HCT116 (cell line): ENCODE measurements around the gene GTPBP10.

ENCODE experiments used
- EGR1 ChIP-seq: IDR thresholded peaks from 2 replicates; pipeline ENCODE4 v1.6.1; 2012; ENCODE audit warnings: low read depth
- EZH2 ChIP-seq: fragments of 200-600 bp; sonication (generic); IDR thresholded peaks from 2 replicates; pipeline ENCODE4 v1.6.1; 2017; ENCODE audit warnings: antibody characterized with exemption, mixed run types
- EZH2phosphoT487 ChIP-seq: fragments of 200-600 bp; IDR thresholded peaks from 2 replicates; pipeline ENCODE4 v1.6.1; 2018; ENCODE audit warnings: antibody characterized with exemption, borderline replicate concordance
- FOSL1 ChIP-seq: IDR thresholded peaks from 2 replicates; pipeline ENCODE4 v1.6.1; 2012; ENCODE audit warnings: low read depth
- POLR2A ChIP-seq: IDR thresholded peaks from 2 replicates; pipeline ENCODE4 v1.7.0; 2011; ENCODE audit warnings: borderline replicate concordance; ENCODE audit not compliant: insufficient read depth, insufficient read length; ENCODE audit errors: extremely low read depth
- POLR2AphosphoS5 ChIP-seq: IDR thresholded peaks from 2 replicates; pipeline ENCODE4 v1.6.1; 2011; ENCODE audit warnings: mild to moderate bottlenecking, low read depth, low read length, moderate library complexity
- TF ChIP-seq, protein P1 (sequence below): IDR thresholded peaks from 2 replicates; pipeline ENCODE4 v1.6.1; 2012; ENCODE audit warnings: low read depth
- TF ChIP-seq, protein P2 (sequence below): IDR thresholded peaks from 2 replicates; pipeline ENCODE4 v1.6.1; 2012
- TF ChIP-seq, protein P3 (sequence below), 3 experiments: fragments of 200-600 bp in 1 of 3; sonication (generic) in 1 of 3; IDR thresholded peaks in 2 of 3; conservative IDR thresholded peaks in 1 of 3; 2 replicates each; pipeline ENCODE4 v1.5.1; 2012 to 2017; ENCODE audit warnings: low read depth in 2 of 3, low read length in 2 of 3, antibody characterized with exemption in 1 of 3, borderline replicate concordance in 1 of 3, control low read depth in 1 of 3, mild to moderate bottlenecking in 1 of 3, mixed read lengths in 1 of 3, mixed run types in 1 of 3, moderate library complexity in 1 of 3; ENCODE audit not compliant: insufficient read depth in 1 of 3
- TF ChIP-seq, protein P4 (sequence below): IDR thresholded peaks from 2 replicates; pipeline ENCODE4 v1.6.1; 2011; ENCODE audit warnings: mild to moderate bottlenecking, low read length, moderate library complexity; ENCODE audit not compliant: insufficient replicate concordance; ENCODE audit errors: extremely low read depth
- TF ChIP-seq, protein P5 (sequence below): IDR thresholded peaks from 2 replicates; pipeline ENCODE4 v1.6.1; 2012

DNA sequence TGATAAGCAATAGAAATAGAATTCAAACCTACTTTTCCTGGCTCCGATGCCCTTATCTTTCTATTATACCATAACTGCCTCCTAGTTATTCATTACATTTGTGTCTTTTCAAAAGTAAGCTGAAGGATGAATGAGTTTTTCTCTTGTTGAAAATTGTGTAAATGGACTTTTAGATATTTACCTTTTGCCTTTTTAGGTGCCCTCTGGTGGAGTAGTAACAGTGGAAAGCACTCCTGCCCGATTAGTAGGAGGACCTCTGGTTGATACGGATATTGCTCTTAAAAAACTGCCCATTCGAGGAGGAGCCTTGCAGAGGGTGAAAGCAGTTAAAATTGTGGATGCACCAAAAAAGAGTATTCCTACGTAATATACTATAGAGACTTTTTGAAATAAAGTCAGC is 36.6 kb upstream of the GTPBP10 start:
- TF ChIP-seq POLR2AphosphoS5 = no peak
- TF ChIP-seq, protein P1, sequence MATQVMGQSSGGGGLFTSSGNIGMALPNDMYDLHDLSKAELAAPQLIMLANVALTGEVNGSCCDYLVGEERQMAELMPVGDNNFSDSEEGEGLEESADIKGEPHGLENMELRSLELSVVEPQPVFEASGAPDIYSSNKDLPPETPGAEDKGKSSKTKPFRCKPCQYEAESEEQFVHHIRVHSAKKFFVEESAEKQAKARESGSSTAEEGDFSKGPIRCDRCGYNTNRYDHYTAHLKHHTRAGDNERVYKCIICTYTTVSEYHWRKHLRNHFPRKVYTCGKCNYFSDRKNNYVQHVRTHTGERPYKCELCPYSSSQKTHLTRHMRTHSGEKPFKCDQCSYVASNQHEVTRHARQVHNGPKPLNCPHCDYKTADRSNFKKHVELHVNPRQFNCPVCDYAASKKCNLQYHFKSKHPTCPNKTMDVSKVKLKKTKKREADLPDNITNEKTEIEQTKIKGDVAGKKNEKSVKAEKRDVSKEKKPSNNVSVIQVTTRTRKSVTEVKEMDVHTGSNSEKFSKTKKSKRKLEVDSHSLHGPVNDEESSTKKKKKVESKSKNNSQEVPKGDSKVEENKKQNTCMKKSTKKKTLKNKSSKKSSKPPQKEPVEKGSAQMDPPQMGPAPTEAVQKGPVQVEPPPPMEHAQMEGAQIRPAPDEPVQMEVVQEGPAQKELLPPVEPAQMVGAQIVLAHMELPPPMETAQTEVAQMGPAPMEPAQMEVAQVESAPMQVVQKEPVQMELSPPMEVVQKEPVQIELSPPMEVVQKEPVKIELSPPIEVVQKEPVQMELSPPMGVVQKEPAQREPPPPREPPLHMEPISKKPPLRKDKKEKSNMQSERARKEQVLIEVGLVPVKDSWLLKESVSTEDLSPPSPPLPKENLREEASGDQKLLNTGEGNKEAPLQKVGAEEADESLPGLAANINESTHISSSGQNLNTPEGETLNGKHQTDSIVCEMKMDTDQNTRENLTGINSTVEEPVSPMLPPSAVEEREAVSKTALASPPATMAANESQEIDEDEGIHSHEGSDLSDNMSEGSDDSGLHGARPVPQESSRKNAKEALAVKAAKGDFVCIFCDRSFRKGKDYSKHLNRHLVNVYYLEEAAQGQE = no peak
- TF ChIP-seq, protein P2, sequence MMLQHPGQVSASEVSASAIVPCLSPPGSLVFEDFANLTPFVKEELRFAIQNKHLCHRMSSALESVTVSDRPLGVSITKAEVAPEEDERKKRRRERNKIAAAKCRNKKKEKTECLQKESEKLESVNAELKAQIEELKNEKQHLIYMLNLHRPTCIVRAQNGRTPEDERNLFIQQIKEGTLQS = no peak
- TF ChIP-seq, protein P3, sequence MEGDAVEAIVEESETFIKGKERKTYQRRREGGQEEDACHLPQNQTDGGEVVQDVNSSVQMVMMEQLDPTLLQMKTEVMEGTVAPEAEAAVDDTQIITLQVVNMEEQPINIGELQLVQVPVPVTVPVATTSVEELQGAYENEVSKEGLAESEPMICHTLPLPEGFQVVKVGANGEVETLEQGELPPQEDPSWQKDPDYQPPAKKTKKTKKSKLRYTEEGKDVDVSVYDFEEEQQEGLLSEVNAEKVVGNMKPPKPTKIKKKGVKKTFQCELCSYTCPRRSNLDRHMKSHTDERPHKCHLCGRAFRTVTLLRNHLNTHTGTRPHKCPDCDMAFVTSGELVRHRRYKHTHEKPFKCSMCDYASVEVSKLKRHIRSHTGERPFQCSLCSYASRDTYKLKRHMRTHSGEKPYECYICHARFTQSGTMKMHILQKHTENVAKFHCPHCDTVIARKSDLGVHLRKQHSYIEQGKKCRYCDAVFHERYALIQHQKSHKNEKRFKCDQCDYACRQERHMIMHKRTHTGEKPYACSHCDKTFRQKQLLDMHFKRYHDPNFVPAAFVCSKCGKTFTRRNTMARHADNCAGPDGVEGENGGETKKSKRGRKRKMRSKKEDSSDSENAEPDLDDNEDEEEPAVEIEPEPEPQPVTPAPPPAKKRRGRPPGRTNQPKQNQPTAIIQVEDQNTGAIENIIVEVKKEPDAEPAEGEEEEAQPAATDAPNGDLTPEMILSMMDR (IDR thresholded peaks at IDR 0.05 in 2 of 3, conservative IDR thresholded peaks at IDR 0.05 in 1 of 3; ENCODE audit: borderline replicate concordance in 1 of 3, insufficient read depth in 1 of 3, low read depth in 2 of 3, low read length in 2 of 3) = 0 out of 6 replicates have a peak, but pooled peaks of 1 of the 3 experiments have one; percentile 16
- TF ChIP-seq POLR2A = no peak
- no peak for TF ChIP-seq FOSL1
- TF ChIP-seq EZH2phosphoT487 = no peak
- no peak for TF ChIP-seq EGR1
- TF ChIP-seq, protein P4, sequence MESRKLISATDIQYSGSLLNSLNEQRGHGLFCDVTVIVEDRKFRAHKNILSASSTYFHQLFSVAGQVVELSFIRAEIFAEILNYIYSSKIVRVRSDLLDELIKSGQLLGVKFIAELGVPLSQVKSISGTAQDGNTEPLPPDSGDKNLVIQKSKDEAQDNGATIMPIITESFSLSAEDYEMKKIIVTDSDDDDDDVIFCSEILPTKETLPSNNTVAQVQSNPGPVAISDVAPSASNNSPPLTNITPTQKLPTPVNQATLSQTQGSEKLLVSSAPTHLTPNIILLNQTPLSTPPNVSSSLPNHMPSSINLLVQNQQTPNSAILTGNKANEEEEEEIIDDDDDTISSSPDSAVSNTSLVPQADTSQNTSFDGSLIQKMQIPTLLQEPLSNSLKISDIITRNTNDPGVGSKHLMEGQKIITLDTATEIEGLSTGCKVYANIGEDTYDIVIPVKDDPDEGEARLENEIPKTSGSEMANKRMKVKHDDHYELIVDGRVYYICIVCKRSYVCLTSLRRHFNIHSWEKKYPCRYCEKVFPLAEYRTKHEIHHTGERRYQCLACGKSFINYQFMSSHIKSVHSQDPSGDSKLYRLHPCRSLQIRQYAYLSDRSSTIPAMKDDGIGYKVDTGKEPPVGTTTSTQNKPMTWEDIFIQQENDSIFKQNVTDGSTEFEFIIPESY = no peak
- TF ChIP-seq, protein P5, sequence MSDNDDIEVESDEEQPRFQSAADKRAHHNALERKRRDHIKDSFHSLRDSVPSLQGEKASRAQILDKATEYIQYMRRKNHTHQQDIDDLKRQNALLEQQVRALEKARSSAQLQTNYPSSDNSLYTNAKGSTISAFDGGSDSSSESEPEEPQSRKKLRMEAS = no peak
- TF ChIP-seq EZH2 = no peak
